GM12801 (cell line): Measurements from ENCODE around the gene RPN1.

Source experiments
- TF ChIP-seq, protein P1 (sequence below): IDR thresholded peaks from one replicate; pipeline ENCODE4 v1.5.1; 2011; ENCODE audit warnings: control low read depth; ENCODE audit not compliant: insufficient read length; ENCODE audit errors: extremely low read depth

Gene RPN1

DNA sequence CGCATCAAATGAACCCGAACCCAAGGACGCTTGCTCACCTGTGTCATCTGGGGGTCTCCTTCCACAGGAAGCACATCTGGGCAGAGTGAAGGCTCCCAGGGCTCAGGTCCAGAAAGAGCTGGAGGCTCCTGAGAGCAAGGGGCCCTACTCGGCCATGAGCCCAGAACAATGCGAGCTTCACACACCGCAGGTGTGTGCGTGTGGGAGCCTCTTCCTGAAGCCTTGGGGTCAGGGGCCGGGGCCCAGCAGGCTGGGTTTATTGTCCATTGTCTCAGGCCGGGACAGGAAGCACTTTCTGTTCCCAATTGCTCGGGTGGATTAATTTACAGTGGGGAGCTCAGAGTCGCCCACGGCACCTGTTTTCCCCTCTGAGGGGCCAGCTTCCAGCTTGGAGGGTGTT lies 74.8 kb downstream of the RPN1 start:
- TF ChIP-seq, protein P1, sequence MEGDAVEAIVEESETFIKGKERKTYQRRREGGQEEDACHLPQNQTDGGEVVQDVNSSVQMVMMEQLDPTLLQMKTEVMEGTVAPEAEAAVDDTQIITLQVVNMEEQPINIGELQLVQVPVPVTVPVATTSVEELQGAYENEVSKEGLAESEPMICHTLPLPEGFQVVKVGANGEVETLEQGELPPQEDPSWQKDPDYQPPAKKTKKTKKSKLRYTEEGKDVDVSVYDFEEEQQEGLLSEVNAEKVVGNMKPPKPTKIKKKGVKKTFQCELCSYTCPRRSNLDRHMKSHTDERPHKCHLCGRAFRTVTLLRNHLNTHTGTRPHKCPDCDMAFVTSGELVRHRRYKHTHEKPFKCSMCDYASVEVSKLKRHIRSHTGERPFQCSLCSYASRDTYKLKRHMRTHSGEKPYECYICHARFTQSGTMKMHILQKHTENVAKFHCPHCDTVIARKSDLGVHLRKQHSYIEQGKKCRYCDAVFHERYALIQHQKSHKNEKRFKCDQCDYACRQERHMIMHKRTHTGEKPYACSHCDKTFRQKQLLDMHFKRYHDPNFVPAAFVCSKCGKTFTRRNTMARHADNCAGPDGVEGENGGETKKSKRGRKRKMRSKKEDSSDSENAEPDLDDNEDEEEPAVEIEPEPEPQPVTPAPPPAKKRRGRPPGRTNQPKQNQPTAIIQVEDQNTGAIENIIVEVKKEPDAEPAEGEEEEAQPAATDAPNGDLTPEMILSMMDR: no peak

DNA sequence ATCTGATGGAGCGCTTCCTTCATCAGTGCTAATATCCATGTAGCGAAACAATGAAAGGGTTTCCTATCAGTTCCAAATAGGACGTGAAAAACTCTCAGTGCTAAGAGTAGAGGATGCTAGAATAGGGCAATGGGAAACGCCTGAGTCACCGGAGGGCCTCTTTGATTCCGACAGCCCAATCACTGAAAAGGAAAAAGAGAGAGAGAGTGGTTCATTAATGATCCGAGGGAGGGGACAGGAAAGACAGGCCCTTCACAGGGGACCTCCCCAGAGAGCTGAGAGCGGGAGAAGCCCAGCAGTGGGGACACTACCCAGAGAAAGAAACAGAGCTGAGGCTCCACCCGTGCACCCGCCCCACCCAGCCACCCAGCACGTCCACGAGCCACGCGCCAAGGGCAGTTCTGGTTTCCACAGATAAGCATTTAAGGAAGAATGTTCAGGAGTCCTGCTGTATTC lies 76.9 kb downstream of the RPN1 start:
- TF ChIP-seq, protein P1: no peak

DNA sequence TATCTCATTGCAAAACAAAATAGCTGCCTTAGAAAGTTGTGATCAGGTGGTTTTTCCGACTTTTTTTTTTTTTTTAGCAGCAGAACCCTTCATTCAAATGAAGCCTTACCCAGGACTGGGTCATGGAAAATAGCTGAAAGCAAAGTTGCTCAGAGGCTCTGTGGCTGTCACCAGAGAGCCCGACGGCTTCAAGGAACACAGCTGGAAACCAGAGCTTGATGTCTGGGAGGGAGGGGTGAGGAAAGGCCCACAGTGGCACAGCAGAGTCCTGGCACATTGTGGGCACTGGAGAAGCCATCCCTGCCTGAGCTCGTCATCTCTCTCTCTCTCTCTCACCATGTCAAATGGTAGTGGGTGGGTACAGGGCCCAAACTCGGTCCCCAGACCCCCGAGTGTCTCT lies 77.5 kb downstream of the RPN1 start:
- TF ChIP-seq, protein P1: no peak

DNA sequence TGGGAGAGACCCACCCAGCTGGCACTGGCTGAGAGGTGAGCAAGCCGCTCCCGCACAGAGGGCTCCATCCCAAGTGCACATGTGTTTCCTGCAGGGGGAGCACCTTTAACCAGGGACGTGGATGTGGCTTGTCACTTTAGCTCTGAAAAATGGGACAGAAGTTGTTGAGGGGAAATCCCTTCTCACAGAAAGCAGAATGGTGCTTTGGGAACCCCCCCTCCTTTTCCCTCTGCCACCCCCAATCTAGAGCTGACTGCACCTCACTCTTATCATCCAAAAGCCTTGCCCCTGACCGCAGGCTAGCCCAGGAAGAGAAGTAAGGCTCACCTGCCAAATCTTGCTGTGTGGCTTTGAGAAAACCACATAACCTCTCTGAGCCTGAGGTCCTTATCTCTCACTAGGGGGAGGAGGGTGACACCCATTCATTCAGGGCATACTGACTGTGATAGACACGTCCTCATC lies 77.9 kb downstream of the RPN1 start:
- TF ChIP-seq, protein P1: no peak

DNA sequence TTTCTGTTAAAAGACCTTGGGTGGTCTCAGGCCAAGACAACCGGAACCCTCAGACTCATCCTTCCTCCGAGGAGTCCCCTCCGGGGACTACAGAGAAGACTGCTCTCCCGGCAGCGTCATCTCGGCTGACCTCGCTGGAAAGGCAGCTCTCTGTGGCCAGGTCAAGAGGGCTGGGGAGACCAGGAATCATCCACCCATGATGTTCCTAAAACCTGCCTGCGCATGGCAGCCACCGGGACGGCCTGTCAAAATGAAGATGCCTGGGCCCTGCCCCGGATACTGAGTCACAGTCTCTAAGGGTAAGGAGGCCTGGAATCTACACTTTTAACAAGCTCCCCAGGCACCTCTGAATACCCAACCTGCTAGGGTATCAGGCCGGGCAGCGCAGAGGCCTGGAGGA lies 78.6 kb downstream of the RPN1 start:
- TF ChIP-seq, protein P1: no peak
